Measurements from ENCODE around the gene CDX1. TPM values are rescaled to one million over a fixed set of nuclear protein-coding genes. Genes with fewer than 3 reads are reported as not detected.

CDX1 gene
- total RNA-seq, 1 experiment from 2014 or later, result not detected

DNA sequence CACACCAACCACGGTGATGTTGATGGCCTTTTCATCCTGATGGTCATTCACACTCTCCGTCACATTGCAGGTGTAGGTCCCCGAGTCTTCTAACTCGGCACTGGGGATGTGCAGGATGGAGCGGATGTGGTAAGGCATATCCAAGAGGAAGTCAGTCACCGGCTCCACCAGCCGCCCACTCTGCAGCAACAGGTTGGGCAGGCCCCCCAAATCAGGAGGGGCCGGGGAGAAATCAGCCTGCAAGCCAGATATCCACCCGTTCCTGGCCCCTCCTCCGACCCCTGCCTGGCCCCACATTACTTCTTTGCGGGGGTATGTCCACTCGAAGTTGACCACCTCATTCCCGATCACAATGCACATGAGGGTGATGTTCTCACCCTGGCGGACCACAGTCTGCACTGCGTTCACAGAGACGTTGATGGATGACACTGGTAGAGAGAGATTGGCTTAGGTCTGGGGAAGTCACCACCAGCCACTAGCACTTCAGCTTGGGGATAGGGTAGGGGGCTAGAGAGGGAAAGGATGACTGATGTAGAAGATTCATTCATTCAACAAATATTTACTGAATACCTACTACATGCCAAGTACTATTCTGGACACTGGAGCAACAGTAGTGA lies 32.9 kb upstream of the CDX1 start:
- no peak for ATAC-seq
- ChIA-PET CTCF (no interaction called here), POLR2A (ENCODE audit: unreplicated experiment) (no interaction called here)
- Histone ChIP-seq H3K9me3 (ENCODE audit: low read length) (no peaks in the 10 kb centered on the region), H3K79me2 (ENCODE audit: low read length) (no peaks in the 10 kb centered on the region), H3K27me3 (ENCODE audit: low read length) (no peaks in the 10 kb centered on the region), H4K20me1 (ENCODE audit: low read length) (no peaks in the 10 kb centered on the region), H3K9me2 (replicated peaks; ENCODE audit: low read length) (no peaks in the 10 kb centered on the region), H3K4me2 (ENCODE audit: low read length) (no peak overlapping the region), H3K27ac (ENCODE audit: low read length) (no peak overlapping the region), H3K36me3 (ENCODE audit: low read depth, low read length) (no peaks in the 10 kb centered on the region), H3F3A (ENCODE audit: low read length, unreplicated experiment) (no peaks in the 10 kb centered on the region), H3K4me3 (ENCODE audit: low read length) (no peak overlapping the region), H3K4me1 (ENCODE audit: insufficient read depth, low read length) (peaks cover 6% of the 10 kb centered on the region; the same call in 1 of the 2 replicates), H3K9ac (ENCODE audit: low read length) (no peak overlapping the region), H2AFZ (ENCODE audit: low read length) (no peak overlapping the region)
- intact Hi-C loops (cut with micrococcal nuclease), result loop anchor here (10.0 kb wide), 1 partner anchor 301 kb away; no protein-coding TSS in a partner anchor
- TF ChIP-seq, protein P1, sequence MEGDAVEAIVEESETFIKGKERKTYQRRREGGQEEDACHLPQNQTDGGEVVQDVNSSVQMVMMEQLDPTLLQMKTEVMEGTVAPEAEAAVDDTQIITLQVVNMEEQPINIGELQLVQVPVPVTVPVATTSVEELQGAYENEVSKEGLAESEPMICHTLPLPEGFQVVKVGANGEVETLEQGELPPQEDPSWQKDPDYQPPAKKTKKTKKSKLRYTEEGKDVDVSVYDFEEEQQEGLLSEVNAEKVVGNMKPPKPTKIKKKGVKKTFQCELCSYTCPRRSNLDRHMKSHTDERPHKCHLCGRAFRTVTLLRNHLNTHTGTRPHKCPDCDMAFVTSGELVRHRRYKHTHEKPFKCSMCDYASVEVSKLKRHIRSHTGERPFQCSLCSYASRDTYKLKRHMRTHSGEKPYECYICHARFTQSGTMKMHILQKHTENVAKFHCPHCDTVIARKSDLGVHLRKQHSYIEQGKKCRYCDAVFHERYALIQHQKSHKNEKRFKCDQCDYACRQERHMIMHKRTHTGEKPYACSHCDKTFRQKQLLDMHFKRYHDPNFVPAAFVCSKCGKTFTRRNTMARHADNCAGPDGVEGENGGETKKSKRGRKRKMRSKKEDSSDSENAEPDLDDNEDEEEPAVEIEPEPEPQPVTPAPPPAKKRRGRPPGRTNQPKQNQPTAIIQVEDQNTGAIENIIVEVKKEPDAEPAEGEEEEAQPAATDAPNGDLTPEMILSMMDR (conservative IDR thresholded peaks at IDR 0.05; ENCODE audit: low read depth, low read length), result no peak
- TF ChIP-seq EZH2 (IDR thresholded peaks at IDR 0.05; ENCODE audit: low read length, unreplicated experiment) (no peak), EZH2phosphoT487 (IDR thresholded peaks at IDR 0.05; ENCODE audit: borderline replicate concordance, low read length) (no peak)
- DNase-seq, result no peak
- BruUV-seq (replicated peaks), result no TSS peak

- Histone ChIP-seq H3K9me2 (replicated peaks; ENCODE audit: low read length) (no peaks in the 10 kb centered on the region), H3K79me2 (ENCODE audit: low read length) (no peaks in the 10 kb centered on the region), H2AFZ (ENCODE audit: low read length) (no peak overlapping the region), H3F3A (ENCODE audit: low read length, unreplicated experiment) (no peaks in the 10 kb centered on the region), H3K4me1 (ENCODE audit: insufficient read depth, low read length) (peaks cover 6% of the 10 kb centered on the region; the same call in 1 of the 2 replicates), H3K27me3 (ENCODE audit: low read length) (no peaks in the 10 kb centered on the region), H3K36me3 (ENCODE audit: low read depth, low read length) (no peaks in the 10 kb centered on the region), H3K9ac (ENCODE audit: low read length) (no peak overlapping the region), H3K4me3 (ENCODE audit: low read length) (no peak overlapping the region), H3K27ac (ENCODE audit: low read length) (no peak overlapping the region), H4K20me1 (ENCODE audit: low read length) (no peaks in the 10 kb centered on the region), H3K9me3 (ENCODE audit: low read length) (no peaks in the 10 kb centered on the region), H3K4me2 (ENCODE audit: low read length) (no peak overlapping the region)
- no peak for TF ChIP-seq EZH2 (IDR thresholded peaks at IDR 0.05; ENCODE audit: low read length, unreplicated experiment)
- TF ChIP-seq, protein P1 (conservative IDR thresholded peaks at IDR 0.05; ENCODE audit: low read depth, low read length), result no peak
- no peak for TF ChIP-seq EZH2phosphoT487 (IDR thresholded peaks at IDR 0.05; ENCODE audit: borderline replicate concordance, low read length)
- DNase-seq, result no peak
- no TSS peak for BruUV-seq (replicated peaks)
- ChIA-PET POLR2A (ENCODE audit: unreplicated experiment) (no interaction called here), CTCF (no interaction called here)
- no peak for ATAC-seq
- intact Hi-C loops (cut with micrococcal nuclease), result loop anchor here (10.0 kb wide), 1 partner anchor 301 kb away; no protein-coding TSS in a partner anchor
Observed at GRCh38 chr5:150134198-150134588, 32.4 kb upstream of the CDX1 start.

DNA sequence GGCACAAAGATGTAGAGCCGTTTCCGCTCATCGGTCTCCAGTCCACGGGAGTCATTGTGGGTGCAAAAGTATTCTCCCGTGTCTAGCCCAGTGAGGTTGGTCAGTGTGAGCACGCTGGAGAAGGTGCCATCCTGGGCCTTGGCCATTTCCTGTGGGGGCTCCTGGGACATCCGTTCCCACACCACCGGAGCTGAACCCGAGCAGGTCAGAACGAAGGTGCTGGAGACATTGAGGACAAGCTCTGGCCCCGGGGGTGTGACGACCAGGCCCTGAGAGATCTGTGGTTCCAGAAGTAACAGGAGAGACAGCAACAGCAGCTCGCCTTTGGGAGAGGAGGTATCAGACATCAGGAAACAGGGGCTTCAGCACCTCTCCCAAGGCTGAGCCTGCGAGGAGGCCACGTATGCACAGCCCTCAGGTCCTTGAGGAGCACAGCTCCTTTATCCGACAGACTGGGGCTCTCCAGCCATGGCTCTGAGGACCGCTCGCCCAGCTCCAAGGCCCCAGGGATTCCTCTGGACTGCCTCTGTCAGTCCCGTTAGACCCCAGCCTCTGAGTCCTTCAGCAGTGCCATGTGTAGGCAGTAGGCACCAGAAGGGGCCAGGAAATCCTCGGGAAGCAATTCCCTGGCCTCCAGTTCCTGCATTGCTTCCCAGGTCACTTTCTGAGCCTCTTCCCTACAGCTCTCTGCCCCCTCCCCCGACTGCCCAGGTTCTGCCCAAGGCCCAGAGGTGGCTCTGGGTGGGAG lies 30.8 kb upstream of the CDX1 start:
- Histone ChIP-seq H3K9ac (ENCODE audit: low read length) (no peak overlapping the region), H3K4me3 (ENCODE audit: low read length) (no peak overlapping the region), H3F3A (ENCODE audit: low read length, unreplicated experiment) (no peaks in the 10 kb centered on the region), H3K4me2 (ENCODE audit: low read length) (no peak overlapping the region), H4K20me1 (ENCODE audit: low read length) (no peaks in the 10 kb centered on the region), H3K27me3 (ENCODE audit: low read length) (no peaks in the 10 kb centered on the region), H2AFZ (ENCODE audit: low read length) (no peak overlapping the region), H3K27ac (ENCODE audit: low read length) (no peak overlapping the region), H3K4me1 (ENCODE audit: insufficient read depth, low read length) (no peaks in the 10 kb centered on the region), H3K9me2 (replicated peaks; ENCODE audit: low read length) (no peaks in the 10 kb centered on the region), H3K79me2 (ENCODE audit: low read length) (no peaks in the 10 kb centered on the region), H3K36me3 (ENCODE audit: low read depth, low read length) (no peaks in the 10 kb centered on the region), H3K9me3 (ENCODE audit: low read length) (no peaks in the 10 kb centered on the region)
- intact Hi-C loops (cut with micrococcal nuclease), result loop anchor here (10.0 kb wide), 1 partner anchor 299 kb away; no protein-coding TSS in a partner anchor
- ChIA-PET POLR2A (ENCODE audit: unreplicated experiment) (no interaction called here), CTCF (no interaction called here)
- ATAC-seq, result no peak
- TF ChIP-seq, protein P1 (conservative IDR thresholded peaks at IDR 0.05; ENCODE audit: low read depth, low read length), result no peak
- TF ChIP-seq EZH2phosphoT487 (IDR thresholded peaks at IDR 0.05; ENCODE audit: borderline replicate concordance, low read length) (no peak), EZH2 (IDR thresholded peaks at IDR 0.05; ENCODE audit: low read length, unreplicated experiment) (no peak)
- BruUV-seq (replicated peaks), result no TSS peak
- no peak for DNase-seq
